ENCODE data around the gene ABLIM2.

- TF ChIP-seq CTCF (conservative IDR thresholded peaks at IDR 0.05; ENCODE audit: low read depth, low read length) (no peak), EZH2 (IDR thresholded peaks at IDR 0.05; ENCODE audit: borderline replicate concordance, low read depth, low read length, poor library complexity, severe bottlenecking) (no peak)
These were observed 132.9 kb downstream of the ABLIM2 start for GRCh38 chr4:8025668-8026067.
